K562 (cell line): ENCODE measurements around the gene PINK1. TPM values are rescaled to one million over a fixed set of nuclear protein-coding genes. Genes with fewer than 3 reads are reported as not detected.

Source experiments
- BRD9 ChIP-seq: fragments of 450-650 bp; IDR thresholded peaks from 2 replicates; pipeline ENCODE4 v1.6.1; 2018; ENCODE audit warnings: low read depth; ENCODE audit not compliant: partially characterized antibody
- HSF4 ChIP-seq: fragments of 250-450 bp; sonication (Bioruptor Pico); IDR thresholded peaks from 2 replicates; pipeline ENCODE4 v2.1.2; 2022; ENCODE audit warnings: mild to moderate bottlenecking, moderate library complexity, borderline replicate concordance
- MXI1 ChIP-seq: IDR thresholded peaks from 2 replicates; pipeline ENCODE4 v1.6.1; 2011; ENCODE audit warnings: low read depth, mild to moderate bottlenecking, improper control_type of control experiment, low read length
- PRPF4 ChIP-seq: fragments of 200-400 bp; formaldehyde crosslinking; IDR thresholded peaks from one replicate; pipeline ENCODE4 v1.6.1; 2017; ENCODE audit warnings: low read length, low read depth, mild to moderate bottlenecking; ENCODE audit not compliant: insufficient read depth, poor library complexity, severe bottlenecking
- RNF2 ChIP-seq: sonication (generic); IDR thresholded peaks from 2 replicates; pipeline ENCODE4 v1.6.1; 2016
- SAFB ChIP-seq: fragments of 200-400 bp; formaldehyde crosslinking; IDR thresholded peaks from 2 replicates; pipeline ENCODE4 v1.6.1; 2017; ENCODE audit warnings: low read depth, low read length, borderline replicate concordance
- SMARCB1 ChIP-seq: IDR thresholded peaks from 2 replicates; pipeline ENCODE4 v1.6.1; 2011; ENCODE audit warnings: improper control_type of control experiment, low read depth; ENCODE audit not compliant: insufficient read length
- SOX6 ChIP-seq: fragments of 450-650 bp; IDR thresholded peaks from 2 replicates; pipeline ENCODE4 v1.6.1; 2014; ENCODE audit warnings: mild to moderate bottlenecking
- SRSF9 ChIP-seq: fragments of 200-400 bp; formaldehyde crosslinking; IDR thresholded peaks from 2 replicates; pipeline ENCODE4 v1.6.1; 2017; ENCODE audit warnings: low read depth, low read length, borderline replicate concordance
- TAF9B ChIP-seq: fragments of 450-650 bp; IDR thresholded peaks from 2 replicates; pipeline ENCODE4 v1.6.1; 2018; ENCODE audit warnings: mild to moderate bottlenecking; ENCODE audit not compliant: partially characterized antibody
- ZC3H11A ChIP-seq: IDR thresholded peaks from 2 replicates; pipeline ENCODE4 v1.6.1; 2012; ENCODE audit warnings: low read depth, low read length, improper control_type of control experiment
- ZNF12 ChIP-seq: sonication (generic); formaldehyde crosslinking; IDR thresholded peaks from 2 replicates; pipeline ENCODE4 v1.4.0; 2020; ENCODE audit warnings: mild to moderate bottlenecking, missing genetic modification reagents
- ZNF143 ChIP-seq: sonication (generic); formaldehyde crosslinking; IDR thresholded peaks from 2 replicates; pipeline ENCODE4 v1.9.0; 2022; ENCODE audit warnings: mild to moderate bottlenecking, missing genetic modification reagents
- polyA plus RNA-seq, 8 experiments: library from polyadenylated mRNA; depleted of rRNA in 4 of 8; stranded (reverse) in 5 of 8; unstranded in 3 of 8; fragments of >200 nt; fragmentation: Nextera tagmentation in 2 of 8; fragmentation: Illumina TruSeq in 1 of 8; extraction: Ambion mirVana in 2 of 8; extraction: Trizol in 1 of 8; gene quantifications; 2 replicates each; pipeline versions ENCODE4 v1.2.1 to v1.2.3, GENCODE V29; 2011 to 2014; ENCODE audit warnings: inconsistent platforms in 1 of 8, missing spikeins in 1 of 8
- total RNA-seq, 7 experiments: library from RNA; depleted of rRNA in 6 of 7; stranded (reverse); fragments of >200 nt in 6 of 7; fragmentation: Illumina TruSeq in 2 of 7; extraction: Trizol in 2 of 7; gene quantifications; 2 replicates each; pipeline versions ENCODE4 v1.2.1 to v1.2.3, GENCODE V29; 2011 to 2021; ENCODE audit warnings: low replicate concordance in 1 of 7
- TF ChIP-seq, protein P1 (sequence below), 2 experiments: fragments of 450-650 bp in 1 of 2; sonication (generic) in 1 of 2; formaldehyde crosslinking in 1 of 2; IDR thresholded peaks in 1 of 2; conservative IDR thresholded peaks in 1 of 2; 2 replicates each; pipeline versions ENCODE4 v1.6.1 to v1.8.1; 2016 to 2023; ENCODE audit warnings: mild to moderate bottlenecking in 2 of 2, moderate library complexity in 2 of 2, inconsistent platforms in 1 of 2, missing genetic modification reagents in 1 of 2
- TF ChIP-seq, protein P2 (sequence below): sonication (generic); formaldehyde crosslinking; IDR thresholded peaks from 2 replicates; pipeline ENCODE4 v1.8.1; 2023; ENCODE audit warnings: missing genetic modification reagents, mild to moderate bottlenecking, borderline replicate concordance
- TF ChIP-seq, protein P3 (sequence below), 3 experiments: IDR thresholded peaks in 2 of 3; conservative IDR thresholded peaks in 1 of 3; 2 replicates each; pipeline ENCODE4 v1.5.1; 2011 to 2012; ENCODE audit warnings: low read length in 3 of 3, mild to moderate bottlenecking in 3 of 3, control low read depth in 2 of 3, improper control_type of control experiment in 1 of 3, inconsistent platforms in 1 of 3, low read depth in 1 of 3, mixed read lengths in 1 of 3, moderate library complexity in 1 of 3; ENCODE audit not compliant: insufficient read depth in 2 of 3
- TF ChIP-seq, protein P4 (sequence below): sonication (generic); formaldehyde crosslinking; IDR thresholded peaks from 2 replicates; pipeline ENCODE4 v1.8.0; 2022; ENCODE audit warnings: mild to moderate bottlenecking, missing genetic modification reagents
- TF ChIP-seq, protein P5 (sequence below): sonication (generic); formaldehyde crosslinking; IDR thresholded peaks from 2 replicates; pipeline ENCODE4 v1.8.1; 2023; ENCODE audit warnings: mild to moderate bottlenecking, missing genetic modification reagents

PINK1 gene
- total and polyA plus RNA-seq, 9 of the 15 experiments (the other 6 are each of a cell fraction or from before 2014, with no cell fraction given) = 1.5 to 11.3 (median 6.8) TPM

DNA sequence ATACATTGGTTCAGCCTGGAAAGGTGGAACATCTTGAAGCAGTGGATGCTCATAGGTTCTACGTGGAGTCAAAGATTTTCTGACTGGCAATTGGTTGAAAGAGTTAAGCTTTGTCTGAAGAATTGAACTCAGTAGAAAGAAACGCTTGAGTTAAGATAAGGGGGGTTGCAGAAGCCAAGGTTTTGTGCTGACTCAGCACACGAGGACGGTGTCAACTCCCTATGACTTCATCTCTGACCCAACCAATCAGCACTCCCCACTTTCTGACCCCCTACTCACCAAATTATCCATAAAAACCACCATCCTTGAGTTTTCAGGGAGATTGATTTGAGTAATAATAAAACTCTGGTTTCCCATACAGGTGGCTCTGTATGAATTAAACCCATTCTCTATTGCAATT, 2.5 kb upstream of the PINK1 start (continued):
- TF ChIP-seq SAFB (no peak), MXI1 (no peak), SRSF9 (no peak), SOX6 (no peak), ZNF12 (CRISPR knock-in tag) (no peak), ZNF143 (no peak), HSF4 (CRISPR knock-in tag) (no peak), SMARCB1 (no peak), RNF2 (no peak), BRD9 (no peak), PRPF4 (no peak), TAF9B (no peak), ZC3H11A (no peak)
- TF ChIP-seq, protein P1, sequence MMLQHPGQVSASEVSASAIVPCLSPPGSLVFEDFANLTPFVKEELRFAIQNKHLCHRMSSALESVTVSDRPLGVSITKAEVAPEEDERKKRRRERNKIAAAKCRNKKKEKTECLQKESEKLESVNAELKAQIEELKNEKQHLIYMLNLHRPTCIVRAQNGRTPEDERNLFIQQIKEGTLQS (IDR thresholded peaks at IDR 0.05) = peak; percentile 45; the same call in 1 of the 2 replicates
- TF ChIP-seq, protein P1 (CRISPR knock-in tag; conservative IDR thresholded peaks at IDR 0.05) = no peak
- TF ChIP-seq, protein P2, sequence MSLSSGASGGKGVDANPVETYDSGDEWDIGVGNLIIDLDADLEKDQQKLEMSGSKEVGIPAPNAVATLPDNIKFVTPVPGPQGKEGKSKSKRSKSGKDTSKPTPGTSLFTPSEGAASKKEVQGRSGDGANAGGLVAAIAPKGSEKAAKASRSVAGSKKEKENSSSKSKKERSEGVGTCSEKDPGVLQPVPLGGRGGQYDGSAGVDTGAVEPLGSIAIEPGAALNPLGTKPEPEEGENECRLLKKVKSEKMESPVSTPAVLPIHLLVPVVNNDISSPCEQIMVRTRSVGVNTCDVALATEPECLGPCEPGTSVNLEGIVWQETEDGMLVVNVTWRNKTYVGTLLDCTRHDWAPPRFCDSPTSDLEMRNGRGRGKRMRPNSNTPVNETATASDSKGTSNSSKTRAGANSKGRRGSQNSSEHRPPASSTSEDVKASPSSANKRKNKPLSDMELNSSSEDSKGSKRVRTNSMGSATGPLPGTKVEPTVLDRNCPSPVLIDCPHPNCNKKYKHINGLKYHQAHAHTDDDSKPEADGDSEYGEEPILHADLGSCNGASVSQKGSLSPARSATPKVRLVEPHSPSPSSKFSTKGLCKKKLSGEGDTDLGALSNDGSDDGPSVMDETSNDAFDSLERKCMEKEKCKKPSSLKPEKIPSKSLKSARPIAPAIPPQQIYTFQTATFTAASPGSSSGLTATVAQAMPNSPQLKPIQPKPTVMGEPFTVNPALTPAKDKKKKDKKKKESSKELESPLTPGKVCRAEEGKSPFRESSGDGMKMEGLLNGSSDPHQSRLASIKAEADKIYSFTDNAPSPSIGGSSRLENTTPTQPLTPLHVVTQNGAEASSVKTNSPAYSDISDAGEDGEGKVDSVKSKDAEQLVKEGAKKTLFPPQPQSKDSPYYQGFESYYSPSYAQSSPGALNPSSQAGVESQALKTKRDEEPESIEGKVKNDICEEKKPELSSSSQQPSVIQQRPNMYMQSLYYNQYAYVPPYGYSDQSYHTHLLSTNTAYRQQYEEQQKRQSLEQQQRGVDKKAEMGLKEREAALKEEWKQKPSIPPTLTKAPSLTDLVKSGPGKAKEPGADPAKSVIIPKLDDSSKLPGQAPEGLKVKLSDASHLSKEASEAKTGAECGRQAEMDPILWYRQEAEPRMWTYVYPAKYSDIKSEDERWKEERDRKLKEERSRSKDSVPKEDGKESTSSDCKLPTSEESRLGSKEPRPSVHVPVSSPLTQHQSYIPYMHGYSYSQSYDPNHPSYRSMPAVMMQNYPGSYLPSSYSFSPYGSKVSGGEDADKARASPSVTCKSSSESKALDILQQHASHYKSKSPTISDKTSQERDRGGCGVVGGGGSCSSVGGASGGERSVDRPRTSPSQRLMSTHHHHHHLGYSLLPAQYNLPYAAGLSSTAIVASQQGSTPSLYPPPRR (CRISPR knock-in tag) = no peak
- TF ChIP-seq, protein P3, sequence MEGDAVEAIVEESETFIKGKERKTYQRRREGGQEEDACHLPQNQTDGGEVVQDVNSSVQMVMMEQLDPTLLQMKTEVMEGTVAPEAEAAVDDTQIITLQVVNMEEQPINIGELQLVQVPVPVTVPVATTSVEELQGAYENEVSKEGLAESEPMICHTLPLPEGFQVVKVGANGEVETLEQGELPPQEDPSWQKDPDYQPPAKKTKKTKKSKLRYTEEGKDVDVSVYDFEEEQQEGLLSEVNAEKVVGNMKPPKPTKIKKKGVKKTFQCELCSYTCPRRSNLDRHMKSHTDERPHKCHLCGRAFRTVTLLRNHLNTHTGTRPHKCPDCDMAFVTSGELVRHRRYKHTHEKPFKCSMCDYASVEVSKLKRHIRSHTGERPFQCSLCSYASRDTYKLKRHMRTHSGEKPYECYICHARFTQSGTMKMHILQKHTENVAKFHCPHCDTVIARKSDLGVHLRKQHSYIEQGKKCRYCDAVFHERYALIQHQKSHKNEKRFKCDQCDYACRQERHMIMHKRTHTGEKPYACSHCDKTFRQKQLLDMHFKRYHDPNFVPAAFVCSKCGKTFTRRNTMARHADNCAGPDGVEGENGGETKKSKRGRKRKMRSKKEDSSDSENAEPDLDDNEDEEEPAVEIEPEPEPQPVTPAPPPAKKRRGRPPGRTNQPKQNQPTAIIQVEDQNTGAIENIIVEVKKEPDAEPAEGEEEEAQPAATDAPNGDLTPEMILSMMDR (IDR thresholded peaks at IDR 0.05 in 2 of 3, conservative IDR thresholded peaks at IDR 0.05 in 1 of 3; ENCODE audit: insufficient read depth in 2 of 3, low read depth in 1 of 3, low read length in 3 of 3) = no peak
- TF ChIP-seq, protein P4, sequence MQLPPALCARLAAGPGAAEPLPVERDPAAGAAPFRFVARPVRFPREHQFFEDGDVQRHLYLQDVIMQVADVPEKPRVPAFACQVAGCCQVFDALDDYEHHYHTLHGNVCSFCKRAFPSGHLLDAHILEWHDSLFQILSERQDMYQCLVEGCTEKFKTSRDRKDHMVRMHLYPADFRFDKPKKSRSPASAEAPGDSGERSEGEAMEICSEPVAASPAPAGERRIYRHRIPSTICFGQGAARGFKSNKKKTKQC (CRISPR knock-in tag) = no peak
- TF ChIP-seq, protein P5, sequence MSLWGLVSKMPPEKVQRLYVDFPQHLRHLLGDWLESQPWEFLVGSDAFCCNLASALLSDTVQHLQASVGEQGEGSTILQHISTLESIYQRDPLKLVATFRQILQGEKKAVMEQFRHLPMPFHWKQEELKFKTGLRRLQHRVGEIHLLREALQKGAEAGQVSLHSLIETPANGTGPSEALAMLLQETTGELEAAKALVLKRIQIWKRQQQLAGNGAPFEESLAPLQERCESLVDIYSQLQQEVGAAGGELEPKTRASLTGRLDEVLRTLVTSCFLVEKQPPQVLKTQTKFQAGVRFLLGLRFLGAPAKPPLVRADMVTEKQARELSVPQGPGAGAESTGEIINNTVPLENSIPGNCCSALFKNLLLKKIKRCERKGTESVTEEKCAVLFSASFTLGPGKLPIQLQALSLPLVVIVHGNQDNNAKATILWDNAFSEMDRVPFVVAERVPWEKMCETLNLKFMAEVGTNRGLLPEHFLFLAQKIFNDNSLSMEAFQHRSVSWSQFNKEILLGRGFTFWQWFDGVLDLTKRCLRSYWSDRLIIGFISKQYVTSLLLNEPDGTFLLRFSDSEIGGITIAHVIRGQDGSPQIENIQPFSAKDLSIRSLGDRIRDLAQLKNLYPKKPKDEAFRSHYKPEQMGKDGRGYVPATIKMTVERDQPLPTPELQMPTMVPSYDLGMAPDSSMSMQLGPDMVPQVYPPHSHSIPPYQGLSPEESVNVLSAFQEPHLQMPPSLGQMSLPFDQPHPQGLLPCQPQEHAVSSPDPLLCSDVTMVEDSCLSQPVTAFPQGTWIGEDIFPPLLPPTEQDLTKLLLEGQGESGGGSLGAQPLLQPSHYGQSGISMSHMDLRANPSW = no peak
